Left ventricle myocardium inferior (tissue), 1 donor: ENCODE data around the gene CDKN1C. TPM values are rescaled to one million over a fixed set of nuclear protein-coding genes. Genes with fewer than 3 reads are reported as not detected.

Experiments
- DNase-seq: peaks from one replicate; pipeline ENCODE4 v3.0.0-alpha.2; 2020
- H3K27ac ChIP-seq: fragments of 200-600 bp; replicated peaks from 2 replicates; pipeline ENCODE4 v1.8.0; 2021
- H3K27me3 ChIP-seq: fragments of 200-600 bp; 2 replicates; pipeline ENCODE4 v1.8.0; 2021; ENCODE audit warnings: low read depth
- H3K36me3 ChIP-seq: fragments of 200-600 bp; 2 replicates; pipeline ENCODE4 v1.8.0; 2021
- H3K4me1 ChIP-seq: fragments of 200-600 bp; 2 replicates; pipeline ENCODE4 v1.8.0; 2021
- H3K4me3 ChIP-seq: fragments of 200-600 bp; 2 replicates; pipeline ENCODE4 v1.8.0; 2021; ENCODE audit warnings: mild to moderate bottlenecking, moderate library complexity
- H3K9me3 ChIP-seq: fragments of 200-600 bp; replicated peaks from 2 replicates; pipeline ENCODE4 v1.8.0; 2021
- CTCF ChIP-seq: fragments of 200-600 bp; IDR thresholded peaks from 2 replicates; pipeline ENCODE4 v1.8.0; 2021; ENCODE audit warnings: antibody characterized with exemption, mild to moderate bottlenecking, borderline replicate concordance
- intact Hi-C: fragments of 100-400 bp; cut with micrococcal nuclease; formaldehyde crosslinking; loops from one replicate; pipeline ENCODE4 v1.11.0; 2022
- total RNA-seq: library from RNA; stranded (reverse); fragmentation: NEBNext Ultra II Directional; extraction: Animal tissue kit (Norgen Biotek cat#: 25700); gene quantifications from one replicate; pipeline ENCODE4 v1.2.1, GENCODE V29; 2021
- donor health status: DM: no; HTN: yes; CAD: no; lungs with severe emphysema.

The CDKN1C gene
- total RNA-seq, 1 donor from 2014 or later: 33.0 TPM

DNA sequence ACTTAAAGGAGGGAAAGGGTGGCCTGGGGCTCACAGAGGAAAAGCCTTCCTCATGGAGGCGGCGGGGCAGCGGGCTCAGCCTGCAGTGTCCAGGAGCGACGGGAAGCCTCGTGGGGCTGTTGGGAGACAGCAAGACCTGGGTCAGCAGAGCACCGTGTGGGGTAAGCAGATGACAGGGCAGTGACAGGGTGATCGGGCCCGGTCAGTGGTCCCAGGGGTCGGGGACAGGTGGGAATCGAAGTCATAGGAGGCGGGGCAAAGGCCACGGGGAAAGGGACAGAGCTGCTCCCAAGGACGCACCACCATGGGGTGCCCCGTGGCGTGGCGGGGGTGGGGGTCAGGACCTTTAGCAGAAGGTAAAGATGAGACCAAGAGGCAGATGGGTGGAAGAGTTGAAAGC is 49.8 kb downstream of the CDKN1C start:
- peaks cover 60% of the 10 kb centered on the region for H3K4me1 ChIP-seq
- H3K9me3 ChIP-seq: no peaks in the 10 kb centered on the region
- DNase-seq: no peak
- no peaks in the 10 kb centered on the region for H3K36me3 ChIP-seq
- intact Hi-C loops: no loop called here
- H3K27ac ChIP-seq: no peak overlapping the region
- TF ChIP-seq CTCF: no peak
- H3K27me3 ChIP-seq: no peaks in the 10 kb centered on the region
- H3K4me3 ChIP-seq: no peak overlapping the region

DNA sequence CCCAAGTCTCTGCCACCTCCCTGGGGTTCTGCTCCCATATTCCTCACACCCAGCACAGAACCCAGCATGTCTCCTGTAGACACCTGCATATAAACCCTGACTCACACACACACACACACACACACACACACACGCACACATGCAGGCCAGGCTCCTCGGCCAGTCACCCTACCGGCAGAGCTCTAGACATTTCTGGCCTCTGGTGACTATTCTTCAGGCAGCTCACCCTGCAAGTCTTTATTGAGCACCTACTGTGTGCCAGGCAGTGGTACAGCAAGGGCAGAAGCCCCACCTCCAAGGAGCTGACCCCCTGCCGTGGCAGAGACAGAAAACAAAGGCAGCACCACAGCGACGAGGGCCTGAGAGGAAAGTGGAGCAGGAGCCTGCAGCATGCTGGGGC is 50.3 kb downstream of the CDKN1C start:
- intact Hi-C loops: no loop called here

GRCh38 chr11:2834503-2835273 is 50.9 kb downstream of the CDKN1C start:
- Histone ChIP-seq H3K9me3 (no peaks in the 10 kb centered on the region), H3K27ac (no peak overlapping the region), H3K36me3 (no peaks in the 10 kb centered on the region), H3K27me3 (no peaks in the 10 kb centered on the region), H3K4me3 (no peak overlapping the region), H3K4me1 (peaks cover 65% of the 10 kb centered on the region)
- no peak for DNase-seq
- no peak for TF ChIP-seq CTCF
- intact Hi-C loops: no loop called here

More for the DNA sequence above, 50.3 kb downstream of the CDKN1C start:
- H3K4me3 ChIP-seq: no peak overlapping the region
- H3K27ac ChIP-seq: no peak overlapping the region
- no peaks in the 10 kb centered on the region for H3K36me3 ChIP-seq
- no peak for TF ChIP-seq CTCF
- H3K9me3 ChIP-seq: no peaks in the 10 kb centered on the region
- no peak for DNase-seq
- H3K4me1 ChIP-seq: peaks cover 62% of the 10 kb centered on the region
- H3K27me3 ChIP-seq: no peaks in the 10 kb centered on the region

DNA sequence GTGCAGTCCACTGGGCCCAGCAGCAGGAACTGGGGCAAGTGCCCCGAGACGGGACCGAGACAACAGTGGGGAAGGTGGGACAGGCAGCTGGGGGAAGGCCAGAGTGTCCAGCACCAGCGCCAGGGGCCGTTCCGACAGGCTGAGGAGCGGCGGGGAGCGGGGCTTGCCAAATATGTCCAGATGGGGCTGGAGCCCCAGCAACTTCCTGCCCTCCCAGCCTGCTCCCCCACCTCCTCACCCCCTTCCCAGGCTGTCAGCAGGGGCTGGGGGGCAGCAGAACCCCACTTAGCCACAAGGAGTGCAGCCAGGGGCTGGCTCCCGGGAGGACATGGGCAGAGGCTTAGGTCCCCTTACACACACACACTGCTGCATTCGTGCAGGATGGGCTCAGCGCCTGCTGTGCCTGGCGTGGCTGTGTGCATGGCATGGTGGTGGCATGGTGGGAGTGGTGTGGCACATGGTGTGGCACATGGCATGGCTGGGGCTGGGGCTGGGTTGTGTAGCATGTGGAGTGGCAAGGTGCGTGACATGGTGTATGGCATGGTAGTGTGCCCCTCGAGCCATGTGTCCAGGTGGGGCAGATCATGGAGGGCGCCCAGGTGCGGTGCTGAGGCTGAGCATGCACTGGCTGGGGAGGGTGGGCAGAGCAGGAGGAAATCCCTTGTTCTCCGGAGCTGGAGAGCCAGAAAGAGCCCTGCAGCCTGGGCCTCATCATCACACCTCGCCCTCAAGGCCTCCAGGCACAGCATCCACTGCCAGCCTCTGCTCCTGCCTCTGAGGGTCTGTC is 51.7 kb downstream of the CDKN1C start:
- no peak for TF ChIP-seq CTCF
- Histone ChIP-seq H3K4me3 (no peak overlapping the region), H3K9me3 (peaks cover 7% of the 10 kb centered on the region), H3K27me3 (no peaks in the 10 kb centered on the region), H3K4me1 (peaks cover 66% of the 10 kb centered on the region), H3K27ac (no peak overlapping the region), H3K36me3 (no peaks in the 10 kb centered on the region)
- intact Hi-C loops: no loop called here
- peak; percentile 10 for DNase-seq

Other genes starting within 250 kb of the CDKN1C start
- 0.33 TPM for gene KCNQ1OT1, start 185.8 kb downstream of the CDKN1C start, total RNA-seq
- gene PHLDA2, start 43.6 kb upstream of the CDKN1C start, total RNA-seq: not detected
- gene NAP1L4, start 106.6 kb upstream of the CDKN1C start, total RNA-seq: 175 TPM
- 14.3 TPM for gene CARS1, start 171.6 kb upstream of the CDKN1C start, total RNA-seq